ENCODE data around the gene GAST. TPM values are rescaled to one million over a fixed set of nuclear protein-coding genes. Genes with fewer than 3 reads are reported as not detected.

GAST gene
- total RNA-seq, 1 experiment from 2014 or later, result not detected

- H3K4me2 ChIP-seq (ENCODE audit: low read length), result peak overlapping the region; percentile 85
- peaks cover 30 to 41% of the 10 kb centered on the region in 2 experiments for H3K36me3 ChIP-seq (ENCODE audit: control insufficient read depth in 1 of 2, insufficient read depth in 2 of 2, low read length in 2 of 2)
- peak overlapping the region; percentile 72 to 93 for H3K4me3 ChIP-seq (replicated peaks in 1 of 2; ENCODE audit: low read depth in 1 of 2, low read length in 2 of 2)
- CTCF ChIA-PET, result interaction anchor here (1.3 to 1.5 kb wide), 2 partner anchors 121 to 141 kb away, joined by 3 read pairs; no protein-coding TSS in a partner anchor
- H3K9me2 ChIP-seq (ENCODE audit: insufficient read depth), result no peaks in the 10 kb centered on the region
- TF ChIP-seq POLR2AphosphoS5 (IDR thresholded peaks at IDR 0.05; ENCODE audit: low read depth, low read length) (no peak), SRF (IDR thresholded peaks at IDR 0.05; ENCODE audit: low read depth) (no peak), ZNF274 (IDR thresholded peaks at IDR 0.05; ENCODE audit: low read depth, low read length) (no peak), EZH2phosphoT487 (IDR thresholded peaks at IDR 0.05; ENCODE audit: borderline replicate concordance) (no peak), CEBPB (IDR thresholded peaks at IDR 0.05; ENCODE audit: low read depth) (no peak), EZH2 (IDR thresholded peaks at IDR 0.05) (no peak), EGR1 (IDR thresholded peaks at IDR 0.05; ENCODE audit: low read depth) (no peak), SP1 (IDR thresholded peaks at IDR 0.05; ENCODE audit: low read depth) (no peak), REST (IDR thresholded peaks at IDR 0.05; ENCODE audit: low read depth) (no peak), CTCF (IDR thresholded peaks at IDR 0.05 in 2 of 3, conservative IDR thresholded peaks at IDR 0.05 in 1 of 3; ENCODE audit: borderline replicate concordance in 1 of 3, insufficient read depth in 1 of 3, low read depth in 2 of 3, low read length in 2 of 3) (no peak), RAD21 (IDR thresholded peaks at IDR 0.05; ENCODE audit: low read depth) (no peak), TCF7L2 (IDR thresholded peaks at IDR 0.05; ENCODE audit: borderline replicate concordance, extremely low read depth, insufficient read depth, insufficient read length) (no peak), SIN3A (IDR thresholded peaks at IDR 0.05; ENCODE audit: low read depth) (no peak)
- peaks cover 28% of the 10 kb centered on the region for H3K79me2 ChIP-seq (ENCODE audit: insufficient read depth, low read length)
- intact Hi-C loops (cut with micrococcal nuclease), result no loop called here
- H2AFZ ChIP-seq (ENCODE audit: low read depth, low read length, poor library complexity, severe bottlenecking), result no peak overlapping the region
- no TSS peak for BruUV-seq (replicated peaks)
- H3K9ac ChIP-seq (ENCODE audit: low read length), result peak overlapping the region; percentile 99
- H4K20me1 ChIP-seq (ENCODE audit: insufficient read depth), result peaks cover 21% of the 10 kb centered on the region
- ATAC-seq (no peak), DNase-seq (ENCODE audit: low read depth, low spot score) (no peak)
- H3K27me3 ChIP-seq (ENCODE audit: insufficient read depth, low read length), result no peaks in the 10 kb centered on the region
- peaks cover 10 to 17% of the 10 kb centered on the region in 2 experiments for H3K4me1 ChIP-seq (ENCODE audit: control insufficient read depth in 1 of 2, insufficient read depth in 2 of 2, low read length in 2 of 2)
- H3K27ac ChIP-seq (ENCODE audit: low read depth, low read length), result peak overlapping the region; percentile 97; the same call in 1 of the 2 replicates
- POLR2A ChIA-PET, result interaction anchor here (0.6 to 4.1 kb wide), 7 partner anchors 11 to 164 kb away, joined by 3 to 112 read pairs (median 17); partner anchors contain the start of genes JUP and KRT19
- RAD21 ChIA-PET (ENCODE audit: low non-redundant PET in 1 of 2, low total read pairs in 2 of 2, uncharacterized antibody in 2 of 2, unreplicated experiment in 2 of 2), result no interaction called here
- no peaks in the 10 kb centered on the region for H3K9me3 ChIP-seq (ENCODE audit: control insufficient read depth in 1 of 2, insufficient read depth in 1 of 2, low read depth in 1 of 2, low read length in 2 of 2)
These were observed 21.6 kb upstream of the GAST start for GRCh38 chr17:41690497-41690896.

All from HCT116 (cell line).